Measurements from ENCODE around the gene SPACDR.

DNA sequence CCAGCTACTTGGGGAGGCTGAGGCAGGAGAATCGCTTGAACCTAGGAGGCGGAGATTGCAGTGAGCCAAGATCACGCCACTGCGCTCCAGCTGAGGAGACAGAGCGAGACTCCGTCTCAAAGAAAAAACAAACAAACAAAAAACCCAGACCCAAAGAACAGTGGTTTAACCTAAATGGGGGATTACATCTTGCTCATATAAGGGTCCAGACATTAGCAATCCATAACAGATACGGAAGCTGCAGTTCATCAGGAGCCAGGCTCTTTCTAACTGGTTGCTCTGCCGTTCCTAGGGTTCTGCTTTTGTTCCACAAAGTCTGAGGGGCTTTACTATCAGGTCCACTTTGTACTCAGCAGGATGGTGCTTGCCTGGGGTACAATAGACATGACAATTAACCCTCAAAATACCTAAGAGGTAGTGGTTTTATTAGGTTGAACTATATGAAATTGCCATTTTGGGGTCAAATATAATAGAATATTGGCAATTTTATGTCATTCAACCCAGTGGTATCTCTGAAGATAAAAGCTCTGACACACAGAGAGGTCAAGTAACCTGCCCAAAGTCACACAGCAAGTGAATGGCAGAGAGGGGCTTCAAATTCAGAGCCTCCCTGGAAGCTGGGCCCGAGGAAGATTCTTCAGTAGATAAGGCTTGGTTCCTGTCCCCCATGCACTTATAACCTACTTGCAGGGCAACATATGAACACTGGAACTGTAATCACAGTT is 41.0 kb upstream of the SPACDR start:
- no peak for TF ChIP-seq POLR2A (IDR thresholded peaks at IDR 0.05)
- TF ChIP-seq, protein P1, sequence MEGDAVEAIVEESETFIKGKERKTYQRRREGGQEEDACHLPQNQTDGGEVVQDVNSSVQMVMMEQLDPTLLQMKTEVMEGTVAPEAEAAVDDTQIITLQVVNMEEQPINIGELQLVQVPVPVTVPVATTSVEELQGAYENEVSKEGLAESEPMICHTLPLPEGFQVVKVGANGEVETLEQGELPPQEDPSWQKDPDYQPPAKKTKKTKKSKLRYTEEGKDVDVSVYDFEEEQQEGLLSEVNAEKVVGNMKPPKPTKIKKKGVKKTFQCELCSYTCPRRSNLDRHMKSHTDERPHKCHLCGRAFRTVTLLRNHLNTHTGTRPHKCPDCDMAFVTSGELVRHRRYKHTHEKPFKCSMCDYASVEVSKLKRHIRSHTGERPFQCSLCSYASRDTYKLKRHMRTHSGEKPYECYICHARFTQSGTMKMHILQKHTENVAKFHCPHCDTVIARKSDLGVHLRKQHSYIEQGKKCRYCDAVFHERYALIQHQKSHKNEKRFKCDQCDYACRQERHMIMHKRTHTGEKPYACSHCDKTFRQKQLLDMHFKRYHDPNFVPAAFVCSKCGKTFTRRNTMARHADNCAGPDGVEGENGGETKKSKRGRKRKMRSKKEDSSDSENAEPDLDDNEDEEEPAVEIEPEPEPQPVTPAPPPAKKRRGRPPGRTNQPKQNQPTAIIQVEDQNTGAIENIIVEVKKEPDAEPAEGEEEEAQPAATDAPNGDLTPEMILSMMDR (IDR thresholded peaks at IDR 0.05): no peak

Measured in vagina (tissue), 2 donors.